Myocyte (in vitro differentiated cells): Measurements from ENCODE around the gene ARHGAP29. TPM values are rescaled to one million over a fixed set of nuclear protein-coding genes. Genes with fewer than 3 reads are reported as not detected.
"Not testable (repeated sequence)": the region's sequence is repeated elsewhere in the genome, so short reads cannot be mapped to it uniquely, and the experiment has no call there.

Source experiments
- DNase-seq: peaks from one replicate; pipeline ENCODE4 v3.0.0-alpha.2; 2012; ENCODE audit warnings: low read depth
- total RNA-seq: library from RNA; depleted of rRNA; stranded (reverse); fragments of >200 nt; gene quantifications from 2 replicates; pipeline ENCODE4 v1.2.3, GENCODE V29; 2014

ARHGAP29 gene
- total RNA-seq, 1 donor from 2014 or later: 5.7 TPM

DNA sequence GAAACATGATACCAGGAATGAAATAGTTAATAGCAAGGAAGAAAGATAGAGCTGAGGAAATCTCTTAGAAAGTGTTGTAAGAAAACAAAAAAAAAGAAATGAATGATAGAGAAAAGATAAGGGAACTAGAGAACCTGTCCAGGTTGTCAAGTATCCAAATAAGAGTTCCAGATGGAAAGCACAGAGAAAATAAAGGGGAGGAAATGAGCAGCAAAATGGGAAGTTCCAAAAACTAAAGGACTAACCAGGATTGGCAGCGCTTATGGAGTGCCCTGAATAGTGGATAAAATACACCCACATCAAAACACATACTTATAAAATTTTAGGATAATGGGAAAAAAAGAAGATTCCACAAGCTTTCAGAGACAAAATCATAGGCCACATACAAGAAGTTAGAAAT, 55.2 kb downstream of the ARHGAP29 start:
- DNase-seq: no peak

GRCh38 chr1:94180650-94181049, 56.7 kb downstream of the ARHGAP29 start:
- no peak for DNase-seq

- DNase-seq: no peak
Observed at GRCh38 chr1:94178901-94179300, 58.5 kb downstream of the ARHGAP29 start.

GRCh38 chr1:94169126-94169525, 68.3 kb downstream of the ARHGAP29 start:
- DNase-seq: peak; percentile 38

GRCh38 chr1:94165843-94166242, 71.5 kb downstream of the ARHGAP29 start:
- no peak for DNase-seq

DNA sequence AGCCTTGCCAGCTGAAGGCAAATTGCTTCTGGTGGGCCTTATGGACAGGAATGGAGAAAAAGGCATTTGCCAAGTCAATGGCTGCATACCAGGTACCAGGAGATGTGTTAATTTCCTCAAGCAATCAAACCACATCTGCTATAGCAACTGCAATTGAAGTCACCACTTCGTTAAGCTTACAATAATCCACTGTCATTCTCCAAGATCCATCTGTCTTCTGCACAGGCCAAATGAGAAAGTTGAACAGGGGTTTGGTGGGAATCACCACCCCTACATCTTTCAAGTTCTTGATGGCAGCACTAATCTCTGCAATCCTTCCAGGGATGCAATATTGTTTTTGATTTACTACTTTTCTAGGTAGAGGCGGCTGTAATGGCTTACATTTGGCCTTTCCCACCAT, 72.5 kb downstream of the ARHGAP29 start:
- DNase-seq: not testable (repeated sequence)

DNA sequence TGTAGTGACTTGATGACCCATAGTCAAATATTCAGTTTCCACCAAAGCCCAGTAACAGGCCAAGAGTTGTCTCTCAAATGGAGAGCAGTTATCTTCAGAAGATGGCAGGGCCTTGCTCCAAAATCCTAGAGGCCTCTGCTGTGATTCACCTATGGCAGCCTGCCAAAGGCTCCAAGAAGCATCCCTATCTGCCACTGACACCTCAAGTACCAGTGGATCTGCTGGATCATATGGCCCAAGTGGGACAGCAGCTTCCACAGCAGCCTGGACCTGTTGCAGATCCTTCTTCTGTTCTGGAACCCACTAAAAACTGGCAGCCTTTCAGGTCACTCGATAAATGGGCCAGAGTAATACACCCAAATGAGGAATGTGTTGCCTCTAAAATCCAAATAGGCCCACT, 73.3 kb downstream of the ARHGAP29 start:
- DNase-seq: not testable (repeated sequence)

DNA sequence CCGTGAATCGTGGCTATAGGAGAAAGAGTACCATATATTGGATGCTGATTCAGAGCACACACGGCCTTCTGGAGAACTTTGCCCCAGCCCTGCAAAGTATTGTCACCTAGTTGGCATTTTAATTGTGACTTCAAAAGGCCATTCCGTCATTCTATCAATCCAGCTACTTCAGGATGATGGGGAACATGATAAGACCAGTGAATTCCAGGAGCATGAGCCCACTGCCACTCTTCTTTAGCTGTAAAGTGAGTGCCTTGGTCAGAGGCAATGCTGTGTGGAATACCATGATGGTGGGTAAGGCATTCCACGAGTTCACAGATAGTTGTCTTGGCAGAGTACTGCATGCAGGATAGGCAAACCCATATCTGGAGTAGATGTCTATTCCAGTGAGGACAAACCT, 74.1 kb downstream of the ARHGAP29 start:
- not testable (repeated sequence) for DNase-seq

- DNase-seq: peak; percentile 86
Observed at GRCh38 chr1:94160811-94161210, 76.6 kb downstream of the ARHGAP29 start.

- DNase-seq: no peak
Observed at GRCh38 chr1:94156096-94156625, 81.2 kb downstream of the ARHGAP29 start.

GRCh38 chr1:94154989-94155388, 82.4 kb downstream of the ARHGAP29 start:
- DNase-seq: no peak

- DNase-seq: no peak
Observed at GRCh38 chr1:94153133-94153532, 84.3 kb downstream of the ARHGAP29 start.

DNA sequence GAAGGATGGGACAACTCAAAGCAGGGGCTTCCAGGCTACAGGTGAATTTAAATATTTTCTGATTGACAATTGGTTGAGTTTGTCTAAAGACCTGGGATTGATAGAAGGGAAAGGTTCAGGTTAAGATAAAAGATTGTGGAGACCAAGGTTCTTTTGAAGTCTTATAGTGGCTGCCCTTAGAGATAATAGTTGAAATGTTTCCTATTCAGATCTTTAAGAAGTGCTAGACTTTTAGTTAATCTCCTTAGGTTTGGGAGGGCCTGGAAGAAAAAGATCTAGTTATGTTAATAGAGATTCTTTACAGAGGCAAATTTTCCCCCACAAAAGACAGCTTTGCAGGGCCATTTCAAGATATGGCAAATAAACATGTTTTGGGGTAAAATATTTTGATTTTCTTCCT, 88.2 kb downstream of the ARHGAP29 start:
- not testable (repeated sequence) for DNase-seq

DNA sequence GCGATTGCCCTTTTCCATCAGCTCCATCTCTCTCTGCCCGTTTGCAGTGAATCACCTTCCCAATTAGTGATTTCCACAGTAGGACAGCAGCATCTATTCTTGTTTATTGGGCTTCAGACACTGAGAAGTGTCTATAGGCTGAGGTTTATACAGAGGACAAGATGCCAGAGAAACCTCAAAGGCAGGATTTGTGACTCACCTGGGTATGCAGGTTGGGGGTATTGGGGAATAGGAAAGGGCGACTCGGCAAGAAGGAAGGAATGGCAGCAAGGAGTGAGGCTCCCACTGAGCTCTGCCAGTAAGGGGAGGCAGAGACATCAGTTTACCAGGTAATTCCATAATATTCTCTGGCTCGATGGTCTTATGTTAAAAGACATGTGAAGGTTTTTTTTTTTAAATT, 91.1 kb downstream of the ARHGAP29 start:
- no peak for DNase-seq

GRCh38 chr1:94144836-94145235, 92.5 kb downstream of the ARHGAP29 start:
- no peak for DNase-seq

DNA sequence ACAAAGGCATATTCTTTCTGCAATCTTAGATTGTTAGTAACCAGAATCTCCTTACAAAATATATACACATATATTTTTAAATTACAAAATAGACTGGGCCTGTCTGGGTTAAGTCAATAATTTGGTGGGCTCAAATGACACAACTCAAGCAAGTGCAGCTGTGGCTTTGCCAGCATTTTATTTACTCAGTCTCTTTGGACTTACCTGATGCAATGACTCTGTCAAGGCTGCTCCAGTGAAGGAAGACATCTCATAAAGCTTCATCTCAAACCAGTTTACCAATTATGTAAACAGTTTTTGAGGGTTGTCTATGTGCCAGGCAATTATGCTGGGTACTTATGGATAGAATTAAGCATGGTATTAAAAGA, 93.6 kb downstream of the ARHGAP29 start:
- DNase-seq: no peak

DNA sequence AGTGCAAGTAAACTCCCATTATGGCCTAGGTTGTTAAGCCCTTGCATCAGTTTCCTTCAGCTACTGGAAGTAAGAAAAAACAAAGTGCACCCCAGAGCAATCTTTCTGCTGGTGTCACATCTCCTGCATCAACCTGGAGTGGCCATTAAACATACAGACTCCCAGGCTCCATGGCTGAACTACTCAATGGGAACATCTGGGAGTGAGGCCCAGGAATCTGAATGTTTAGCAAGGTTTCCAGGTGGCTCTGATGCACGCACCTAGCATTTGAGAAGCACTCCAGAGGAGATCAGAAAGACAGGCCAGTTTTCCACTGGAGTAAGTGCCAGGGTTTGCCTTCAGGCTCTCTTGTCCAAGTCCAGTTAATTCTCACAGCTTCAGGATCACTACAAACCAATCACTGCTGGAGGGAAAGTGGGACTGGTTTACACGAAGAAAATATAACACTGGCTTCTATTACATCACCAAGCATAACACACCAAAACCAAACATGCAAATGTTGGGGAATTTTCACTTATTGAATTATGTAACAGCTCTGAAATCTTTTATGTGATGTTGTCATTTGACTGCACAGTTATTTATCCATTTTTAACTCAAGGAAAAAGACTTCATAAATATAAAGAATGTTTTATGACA, 94.1 kb downstream of the ARHGAP29 start:
- DNase-seq: no peak

DNA sequence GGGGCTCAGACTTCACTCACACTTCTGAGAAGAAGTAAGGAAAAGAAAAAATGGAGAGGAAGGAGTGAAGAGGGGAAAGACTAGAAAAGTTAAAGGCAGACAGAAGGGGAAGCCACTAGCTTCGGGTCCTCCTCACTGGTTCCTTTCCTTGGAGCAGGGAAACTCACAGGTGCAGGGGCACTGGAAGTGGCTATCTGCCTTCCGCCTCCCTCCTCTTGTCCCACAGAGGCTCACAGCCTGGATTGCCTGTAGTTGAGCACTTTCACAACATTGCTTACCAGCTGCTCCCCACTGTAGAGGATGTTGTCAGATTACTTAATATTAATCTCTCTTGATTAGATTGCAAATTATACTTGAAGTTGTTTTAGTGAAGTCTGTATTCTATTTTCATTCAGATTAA, 94.8 kb downstream of the ARHGAP29 start:
- no peak for DNase-seq

- DNase-seq: peak; percentile 54
Observed at GRCh38 chr1:94142022-94142421, 95.4 kb downstream of the ARHGAP29 start.

GRCh38 chr1:94132111-94132510, 105.3 kb downstream of the ARHGAP29 start:
- DNase-seq: no peak

DNA sequence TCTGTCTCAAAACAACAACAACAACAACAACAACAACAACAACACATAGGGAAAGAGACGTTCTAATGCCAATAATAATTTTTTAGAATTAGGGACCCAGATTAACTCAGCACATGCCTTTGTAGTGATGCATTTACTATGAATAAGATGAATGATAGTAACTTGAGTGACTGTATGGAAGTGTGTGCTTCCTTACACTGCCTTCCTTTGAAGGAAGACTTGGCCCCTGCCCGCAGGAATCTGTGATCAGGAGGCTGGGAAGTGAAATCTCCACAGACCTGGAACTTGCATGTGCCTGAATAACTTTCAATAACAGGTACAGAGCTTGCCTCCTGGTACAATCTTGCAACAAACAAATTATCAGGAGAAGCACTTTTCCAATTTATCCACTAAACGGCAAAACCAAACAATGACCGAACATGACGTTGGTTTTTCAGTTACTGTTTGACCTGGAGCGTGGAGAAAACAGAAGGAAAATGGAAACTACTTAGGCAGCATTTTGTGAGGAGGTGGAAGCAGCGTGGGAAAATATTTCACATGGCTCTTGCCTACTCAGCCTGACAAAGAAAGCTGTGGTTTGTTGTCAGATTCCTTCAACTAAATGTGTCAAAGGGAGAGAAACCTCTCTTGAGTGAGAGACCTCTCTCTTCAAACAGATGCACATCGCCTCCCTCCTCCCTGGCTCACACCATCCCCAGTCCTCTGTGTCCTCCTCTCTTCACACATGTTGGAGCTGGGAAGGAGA, 106.4 kb downstream of the ARHGAP29 start:
- DNase-seq: peak; percentile 72

- no peak for DNase-seq
Observed at GRCh38 chr1:94126651-94127050, 110.7 kb downstream of the ARHGAP29 start.
